Loucy (cell line): ENCODE results near the gene MALL.

ENCODE experiments used
- EZH2phosphoT487 ChIP-seq: fragments of 200-600 bp; IDR thresholded peaks from 2 replicates; pipeline ENCODE4 v1.6.1; 2018; ENCODE audit warnings: antibody characterized with exemption, mild to moderate bottlenecking, moderate library complexity, borderline replicate concordance
- TF ChIP-seq, protein P1 (sequence below): fragments of 200-600 bp; sonication (generic); conservative IDR thresholded peaks from 2 replicates; pipeline ENCODE4 v1.5.1; 2014; ENCODE audit warnings: mild to moderate bottlenecking, antibody characterized with exemption, low read length

- TF ChIP-seq, protein P1, sequence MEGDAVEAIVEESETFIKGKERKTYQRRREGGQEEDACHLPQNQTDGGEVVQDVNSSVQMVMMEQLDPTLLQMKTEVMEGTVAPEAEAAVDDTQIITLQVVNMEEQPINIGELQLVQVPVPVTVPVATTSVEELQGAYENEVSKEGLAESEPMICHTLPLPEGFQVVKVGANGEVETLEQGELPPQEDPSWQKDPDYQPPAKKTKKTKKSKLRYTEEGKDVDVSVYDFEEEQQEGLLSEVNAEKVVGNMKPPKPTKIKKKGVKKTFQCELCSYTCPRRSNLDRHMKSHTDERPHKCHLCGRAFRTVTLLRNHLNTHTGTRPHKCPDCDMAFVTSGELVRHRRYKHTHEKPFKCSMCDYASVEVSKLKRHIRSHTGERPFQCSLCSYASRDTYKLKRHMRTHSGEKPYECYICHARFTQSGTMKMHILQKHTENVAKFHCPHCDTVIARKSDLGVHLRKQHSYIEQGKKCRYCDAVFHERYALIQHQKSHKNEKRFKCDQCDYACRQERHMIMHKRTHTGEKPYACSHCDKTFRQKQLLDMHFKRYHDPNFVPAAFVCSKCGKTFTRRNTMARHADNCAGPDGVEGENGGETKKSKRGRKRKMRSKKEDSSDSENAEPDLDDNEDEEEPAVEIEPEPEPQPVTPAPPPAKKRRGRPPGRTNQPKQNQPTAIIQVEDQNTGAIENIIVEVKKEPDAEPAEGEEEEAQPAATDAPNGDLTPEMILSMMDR, result no peak
- TF ChIP-seq EZH2phosphoT487, result no peak
These were observed 14.3 kb downstream of the MALL start for GRCh38 chr2:110101280-110101844.
